Endothelial cell of umbilical vein (primary cell): ENCODE data around the gene TANGO2. TPM values are rescaled to one million over a fixed set of nuclear protein-coding genes. Genes with fewer than 3 reads are reported as not detected.
A peak's percentile ranks its signal among the peaks of the same experiment; 100 is the strongest.

ENCODE experiments used
- BruUV-seq: library from RNA; stranded (reverse); fragments of 400-500 nt; replicated peaks from 2 replicates; lab custom pipeline; 2021; lab: Mats Ljungman, UMichigan
- CTCF ChIA-PET: fragments of 300-600, 350-600 bp; sonication (Branson Sonifier 250); formaldehyde crosslinking; loops from one replicate; lab custom pipeline; 2021; ENCODE audit warnings: antibody characterized with exemption, inconsistent platforms; lab: Charles Lee
- POLR2A ChIA-PET: fragments of 300-600, 350-600 bp; sonication (Branson Sonifier 250); formaldehyde crosslinking; loops from one replicate; lab custom pipeline; 2021; ENCODE audit warnings: antibody characterized with exemption, inconsistent platforms; lab: Charles Lee
- DNase-seq: peaks from one replicate; pipeline ENCODE4 v3.0.0-alpha.2; 2011; ENCODE audit warnings: low read depth, low spot score
- FAIRE-seq: peaks from 2 replicates; lab custom pipeline; 2011; peaks lifted over from hg19 to GRCh38; lab: Jason Lieb, UNC
- H2AFZ ChIP-seq: 2 replicates; pipeline ENCODE4 v1.6.0; 2012; ENCODE audit warnings: low read depth, low read length, control low read depth, inconsistent platforms
- H3K27ac ChIP-seq: 2 replicates; pipeline ENCODE4 v1.5.1; 2011; ENCODE audit warnings: low read depth, mild to moderate bottlenecking, control low read depth, low read length, moderate library complexity; ENCODE audit not compliant: insufficient read depth
- H3K27me3 ChIP-seq, 2 experiments: 2 replicates each; pipeline versions ENCODE4 v1.6.0 to v1.6.1; 2011; ENCODE audit warnings: low read length in 2 of 2, mixed read lengths in 1 of 2; ENCODE audit not compliant: control insufficient read depth in 2 of 2, insufficient read depth in 2 of 2
- H3K36me3 ChIP-seq, 2 experiments: 2 replicates in 1 of 2; 3 replicates in 1 of 2; pipeline ENCODE4 v1.5.1; 2011; ENCODE audit warnings: low read length in 2 of 2, mild to moderate bottlenecking in 1 of 2, moderate library complexity in 1 of 2; ENCODE audit not compliant: control insufficient read depth in 2 of 2, insufficient read depth in 2 of 2; ENCODE audit errors: extremely low read depth in 1 of 2
- H3K4me1 ChIP-seq: 3 replicates; pipeline ENCODE4 v1.5.1; 2011; ENCODE audit warnings: mild to moderate bottlenecking, low read length; ENCODE audit not compliant: control insufficient read depth, insufficient read depth; ENCODE audit errors: extremely low read depth
- H3K4me2 ChIP-seq: 2 replicates; pipeline ENCODE4 v1.6.1; 2011; ENCODE audit warnings: low read length, control low read depth, mixed read lengths; ENCODE audit not compliant: insufficient read depth
- H3K4me3 ChIP-seq, 3 experiments: fragments of 200-600 bp in 1 of 3; sonication (generic), shearing (Covaris generic) in 1 of 3; replicated peaks in 1 of 3; 2 replicates each; pipeline ENCODE4 v1.5.1; 2011 to 2016; ENCODE audit warnings: control low read depth in 3 of 3, low read length in 3 of 3, mild to moderate bottlenecking in 2 of 3, inconsistent platforms in 1 of 3, low read depth in 1 of 3, moderate library complexity in 1 of 3; ENCODE audit not compliant: insufficient read depth in 1 of 3
- H3K79me2 ChIP-seq: 2 replicates; pipeline ENCODE4 v1.6.0; 2012; ENCODE audit warnings: low read length, inconsistent platforms; ENCODE audit not compliant: control insufficient read depth, insufficient read depth
- H3K9ac ChIP-seq: replicated peaks from 2 replicates; pipeline ENCODE3; 2011; ENCODE audit warnings: low read length, control low read depth; ENCODE audit not compliant: insufficient read depth; ENCODE audit errors: extremely low read depth
- H3K9me1 ChIP-seq: replicated peaks from 3 replicates; pipeline ENCODE4 v1.6.0; 2011; ENCODE audit warnings: mild to moderate bottlenecking, low read length; ENCODE audit not compliant: control insufficient read depth, insufficient read depth; ENCODE audit errors: extremely low read depth
- H3K9me3 ChIP-seq: replicated peaks from 2 replicates; pipeline ENCODE4 v1.5.1; 2012; ENCODE audit warnings: low read length, inconsistent platforms; ENCODE audit not compliant: control insufficient read depth, insufficient read depth
- H4K20me1 ChIP-seq: replicated peaks from 2 replicates; pipeline ENCODE3; 2011; ENCODE audit warnings: mild to moderate bottlenecking, low read length; ENCODE audit not compliant: control insufficient read depth, insufficient read depth; ENCODE audit errors: extremely low read depth
- CTCF ChIP-seq, 2 donors: IDR thresholded peaks; 1 replicate in 1 of 2; 2 replicates in 1 of 2; pipeline ENCODE4 v1.5.1; 2011; ENCODE audit warnings: low read length in 2 of 2, mild to moderate bottlenecking in 2 of 2, moderate library complexity in 2 of 2, control low read depth in 1 of 2, inconsistent platforms in 1 of 2, low read depth in 1 of 2; ENCODE audit not compliant: insufficient read depth in 1 of 2; ENCODE audit errors: extremely low read depth in 1 of 2
- EZH2 ChIP-seq: IDR thresholded peaks from 2 replicates; pipeline ENCODE4 v1.6.1; 2012; ENCODE audit warnings: borderline replicate concordance, low read depth, mild to moderate bottlenecking, moderate library complexity, low read length, inconsistent platforms; ENCODE audit not compliant: severe bottlenecking
- FOS ChIP-seq: IDR thresholded peaks from 2 replicates; pipeline ENCODE4 v1.6.1; 2011; ENCODE audit warnings: mild to moderate bottlenecking, low read length, moderate library complexity, borderline replicate concordance; ENCODE audit not compliant: insufficient read depth
- GATA2 ChIP-seq: IDR thresholded peaks from 2 replicates; pipeline ENCODE4 v1.7.0; 2011; ENCODE audit warnings: low read depth, mild to moderate bottlenecking, moderate library complexity, mixed read lengths, low read length; ENCODE audit not compliant: insufficient read length, insufficient read depth
- JUN ChIP-seq: IDR thresholded peaks from 2 replicates; pipeline ENCODE4 v1.6.1; 2011; ENCODE audit warnings: borderline replicate concordance, low read depth; ENCODE audit not compliant: insufficient read length, insufficient read depth
- MAX ChIP-seq: IDR thresholded peaks from 2 replicates; pipeline ENCODE4 v1.6.1; 2011; ENCODE audit not compliant: insufficient read depth, insufficient read length
- MYC ChIP-seq: IDR thresholded peaks from one replicate; pipeline ENCODE4 v1.6.1; 2011; ENCODE audit warnings: mild to moderate bottlenecking, low read depth, low read length
- POLR2A ChIP-seq: IDR thresholded peaks from 2 replicates; pipeline ENCODE4 v1.6.1; 2012; ENCODE audit warnings: low read depth, mild to moderate bottlenecking, control low read depth, low read length
- POLR2AphosphoS5 ChIP-seq: IDR thresholded peaks from 2 replicates; pipeline ENCODE4 v1.6.1; 2012; ENCODE audit warnings: low read depth, mild to moderate bottlenecking, control low read depth, low read length, moderate library complexity; ENCODE audit not compliant: insufficient read depth
- dilution Hi-C: fragments of 300-500 bp; cut with MboI; formaldehyde crosslinking; loops from one replicate; pipeline ENCODE4 v1.15.0; 2019; ENCODE audit warnings: low sequenced_read_pairs; ENCODE audit not compliant: extremely low pct_ligation_motif_present
- intact Hi-C: fragments of 100-400 bp; cut with micrococcal nuclease; formaldehyde crosslinking; loops from one replicate; pipeline ENCODE4 v1.10.0; 2022
- polyA plus RNA-seq, 4 experiments: library from polyadenylated mRNA; depleted of rRNA in 3 of 4; stranded (reverse) in 3 of 4; unstranded in 1 of 4; fragments of >200 nt; gene quantifications; 2 replicates each; pipeline versions ENCODE4 v1.2.1 to v1.2.3, GENCODE V29; 2011 to 2012; ENCODE audit warnings: missing spikeins in 1 of 4
- total RNA-seq: library from RNA; stranded (reverse); gene quantifications from 2 replicates; pipeline ENCODE4 v1.2.3, GENCODE V29; 2021

The TANGO2 gene
- total and polyA plus RNA-seq, 2 donors (not counting 3 experiments of a cell fraction or from before 2014, with no cell fraction given): 40.0 to 49.3 TPM

- Histone ChIP-seq H3K79me2 (no peaks in the 10 kb centered on the region), H3K27me3 (no peaks in the 10 kb centered on the region), H4K20me1 (no peaks in the 10 kb centered on the region), H3K4me2 (no peak overlapping the region), H3K4me1 (peaks cover 12% of the 10 kb centered on the region), H3K4me3 (no peak overlapping the region), H3K9ac (no peak overlapping the region), H3K9me3 (no peaks in the 10 kb centered on the region), H3K27ac (no peak overlapping the region), H3K9me1 (no peaks in the 10 kb centered on the region), H2AFZ (no peak overlapping the region), H3K36me3 (peaks cover 2 to 15% of the 10 kb centered on the region in 2 experiments)
- dilution Hi-C loops: no loop called here
- peak; percentile 86 for FAIRE-seq
- POLR2A ChIA-PET: no interaction called here
- no TSS peak for BruUV-seq
- intact Hi-C loops: no loop called here
- DNase-seq: no peak
- CTCF ChIA-PET: interaction anchor here (1.1 to 1.7 kb wide), 2 partner anchors 15 to 28 kb away, joined by 3 to 4 read pairs; no protein-coding TSS in a partner anchor
- no peak for TF ChIP-seq FOS
- peak; percentile 13 for TF ChIP-seq JUN
Observed at GRCh38 chr22:20062766-20063083, 41.8 kb downstream of the TANGO2 start.

- no TSS peak for BruUV-seq
Observed at GRCh38 chr22:20063271-20064139, 42.6 kb downstream of the TANGO2 start.

More at GRCh38 chr22:20063271-20064139, 42.6 kb downstream of the TANGO2 start:
- Histone ChIP-seq H3K79me2 (no peaks in the 10 kb centered on the region), H3K27ac (no peak overlapping the region), H3K4me2 (no peak overlapping the region), H3K9ac (no peak overlapping the region), H3K4me1 (peaks cover 12% of the 10 kb centered on the region), H3K4me3 (no peak overlapping the region), H4K20me1 (no peaks in the 10 kb centered on the region), H3K27me3 (no peaks in the 10 kb centered on the region), H3K9me3 (no peaks in the 10 kb centered on the region), H3K9me1 (no peaks in the 10 kb centered on the region), H2AFZ (no peak overlapping the region), H3K36me3 (peaks cover 2 to 15% of the 10 kb centered on the region in 2 experiments)
- intact Hi-C loops: no loop called here
- no peak for DNase-seq
- no peak for FAIRE-seq
- dilution Hi-C loops: no loop called here
- CTCF ChIA-PET: interaction anchor here (1.7 kb wide), 1 partner anchor 29 kb away, joined by 4 read pairs; no protein-coding TSS in a partner anchor
- TF ChIP-seq POLR2A (no peak), POLR2AphosphoS5 (no peak), CTCF (IDR thresholded peaks at IDR 0.05; ENCODE audit: extremely low read depth in 1 of 2, insufficient read depth in 1 of 2, low read depth in 1 of 2, low read length in 2 of 2) (no peak), JUN (no peak), MAX (no peak), GATA2 (no peak), EZH2 (no peak), FOS (no peak), MYC (no peak)
- POLR2A ChIA-PET: no interaction called here
